ENCODE measurements around the gene OR13C5. TPM values are rescaled to one million over a fixed set of nuclear protein-coding genes. Genes with fewer than 3 reads are reported as not detected.
"Not testable (repeated sequence)": the region's sequence is repeated elsewhere in the genome, so short reads cannot be mapped to it uniquely, and the experiment has no call there.

Gene OR13C5
- total RNA-seq (not detected), polyA plus RNA-seq (ENCODE audit: insufficient read length in 2 of 2) (not detected)
- long read RNA-seq, donor 1, result 0 reads
- long read RNA-seq, donor 2, result 0 reads
- long read RNA-seq, donor 3, result 0 reads
- long read RNA-seq, donor 4, result 0 reads

- H3K4me3 ChIP-seq (ENCODE audit: low read depth, low read length); H3K27me3 ChIP-seq (ENCODE audit: control insufficient read depth, insufficient read depth, low read length); H3K36me3 ChIP-seq (ENCODE audit: control insufficient read depth, insufficient read depth, low read length); H3K27ac ChIP-seq (ENCODE audit: low read depth, low read length); H3K9me3 ChIP-seq (ENCODE audit: control insufficient read depth, insufficient read depth, low read length); DNase-seq (ENCODE audit: low read depth in 4 of 6, low spot score in 6 of 6); H3K4me1 ChIP-seq (ENCODE audit: control insufficient read depth, insufficient read depth, low read length): not testable (repeated sequence)
These were observed at the start of gene OR13C5 for GRCh38 chr9:104599313-104599712. OR13C5 (minus strand) TSS chr9:104599413; CDS start chr9:104599413, 0 bp downstream.

GRCh38 chr9:104635456-104635855, 36.2 kb upstream of the OR13C5 start:
- Histone ChIP-seq H3K4me1 (ENCODE audit: control insufficient read depth, insufficient read depth, low read length) (no peaks in the 10 kb centered on the region), H3K9me3 (ENCODE audit: control insufficient read depth, insufficient read depth, low read length) (peaks cover 3% of the 10 kb centered on the region), H3K4me3 (ENCODE audit: low read depth, low read length) (no peak overlapping the region), H3K36me3 (ENCODE audit: control insufficient read depth, insufficient read depth, low read length) (no peaks in the 10 kb centered on the region), H3K27ac (ENCODE audit: low read depth, low read length) (no peak overlapping the region), H3K27me3 (ENCODE audit: control insufficient read depth, insufficient read depth, low read length) (no peaks in the 10 kb centered on the region)
- peak in 1 of 6 donors; percentile 8 for DNase-seq (ENCODE audit: low read depth in 4 of 6, low spot score in 6 of 6)

GRCh38 chr9:104633976-104634520, 34.8 kb upstream of the OR13C5 start:
- H3K4me3 ChIP-seq (ENCODE audit: low read depth, low read length), result no peak overlapping the region
- H3K4me1 ChIP-seq (ENCODE audit: control insufficient read depth, insufficient read depth, low read length), result no peaks in the 10 kb centered on the region
- no peak for DNase-seq (ENCODE audit: low read depth in 4 of 6, low spot score in 6 of 6)
- H3K27me3 ChIP-seq (ENCODE audit: control insufficient read depth, insufficient read depth, low read length), result no peaks in the 10 kb centered on the region
- H3K9me3 ChIP-seq (ENCODE audit: control insufficient read depth, insufficient read depth, low read length), result peaks cover 3% of the 10 kb centered on the region
- H3K36me3 ChIP-seq (ENCODE audit: control insufficient read depth, insufficient read depth, low read length), result no peaks in the 10 kb centered on the region
- no peak overlapping the region for H3K27ac ChIP-seq (ENCODE audit: low read depth, low read length)
- WGBS (ENCODE audit: insufficient coverage), result 95% methylated on average over 28 of the region's 30 CpGs

- not testable (repeated sequence) for H3K4me3 ChIP-seq (ENCODE audit: low read depth, low read length); H3K27ac ChIP-seq (ENCODE audit: low read depth, low read length); H3K27me3 ChIP-seq (ENCODE audit: control insufficient read depth, insufficient read depth, low read length); H3K36me3 ChIP-seq (ENCODE audit: control insufficient read depth, insufficient read depth, low read length); H3K9me3 ChIP-seq (ENCODE audit: control insufficient read depth, insufficient read depth, low read length); DNase-seq (ENCODE audit: low read depth in 4 of 6, low spot score in 6 of 6); H3K4me1 ChIP-seq (ENCODE audit: control insufficient read depth, insufficient read depth, low read length)
These were observed 26.8 kb upstream of the OR13C5 start for GRCh38 chr9:104625964-104626363.

GRCh38 chr9:104618104-104618503, 18.9 kb upstream of the OR13C5 start, which contains the start of gene OR13C9:
OR13C9 (minus strand) TSS chr9:104618204; CDS start chr9:104618204, 0 bp downstream.
- Histone ChIP-seq H3K4me1 (ENCODE audit: control insufficient read depth, insufficient read depth, low read length) (no peaks in the 10 kb centered on the region), H3K4me3 (ENCODE audit: low read depth, low read length) (no peak within 1 kb of the TSS), H3K27ac (ENCODE audit: low read depth, low read length) (no peak within 1 kb of the TSS), H3K27me3 (ENCODE audit: control insufficient read depth, insufficient read depth, low read length) (no peaks in the 10 kb centered on the region), H3K9me3 (ENCODE audit: control insufficient read depth, insufficient read depth, low read length) (peaks cover 2% of the 10 kb centered on the region), H3K36me3 (ENCODE audit: control insufficient read depth, insufficient read depth, low read length) (no peaks in the 10 kb centered on the region)
- WGBS (ENCODE audit: insufficient coverage), result no CpG with 5 or more reads among the region's 2 CpGs
- no peak for DNase-seq (ENCODE audit: low read depth in 4 of 6, low spot score in 6 of 6)

GRCh38 chr9:104617418-104617817, 18.2 kb upstream of the OR13C5 start:
- Histone ChIP-seq H3K4me1 (ENCODE audit: control insufficient read depth, insufficient read depth, low read length) (no peaks in the 10 kb centered on the region), H3K9me3 (ENCODE audit: control insufficient read depth, insufficient read depth, low read length) (peaks cover 2% of the 10 kb centered on the region), H3K27me3 (ENCODE audit: control insufficient read depth, insufficient read depth, low read length) (no peaks in the 10 kb centered on the region), H3K4me3 (ENCODE audit: low read depth, low read length) (no peak overlapping the region), H3K36me3 (ENCODE audit: control insufficient read depth, insufficient read depth, low read length) (no peaks in the 10 kb centered on the region), H3K27ac (ENCODE audit: low read depth, low read length) (no peak overlapping the region)
- DNase-seq (ENCODE audit: low read depth in 4 of 6, low spot score in 6 of 6), result no peak

- H3K27me3 ChIP-seq (ENCODE audit: control insufficient read depth, insufficient read depth, low read length), result no peaks in the 10 kb centered on the region
- H3K4me1 ChIP-seq (ENCODE audit: control insufficient read depth, insufficient read depth, low read length), result no peaks in the 10 kb centered on the region
- H3K36me3 ChIP-seq (ENCODE audit: control insufficient read depth, insufficient read depth, low read length), result no peaks in the 10 kb centered on the region
- no peak overlapping the region for H3K27ac ChIP-seq (ENCODE audit: low read depth, low read length)
- no CpG with 5 or more reads among the region's 2 CpGs for WGBS (ENCODE audit: insufficient coverage)
- DNase-seq (ENCODE audit: low read depth in 4 of 6, low spot score in 6 of 6), result no peak
- peaks cover 2% of the 10 kb centered on the region for H3K9me3 ChIP-seq (ENCODE audit: control insufficient read depth, insufficient read depth, low read length)
- no peak overlapping the region for H3K4me3 ChIP-seq (ENCODE audit: low read depth, low read length)
These were observed 12.0 kb upstream of the OR13C5 start for GRCh38 chr9:104611213-104611612.

GRCh38 chr9:104608336-104608735, 9.1 kb upstream of the OR13C5 start:
- Histone ChIP-seq H3K36me3 (ENCODE audit: control insufficient read depth, insufficient read depth, low read length) (no peaks in the 10 kb centered on the region), H3K4me1 (ENCODE audit: control insufficient read depth, insufficient read depth, low read length) (no peaks in the 10 kb centered on the region), H3K9me3 (ENCODE audit: control insufficient read depth, insufficient read depth, low read length) (no peaks in the 10 kb centered on the region), H3K27me3 (ENCODE audit: control insufficient read depth, insufficient read depth, low read length) (no peaks in the 10 kb centered on the region), H3K27ac (ENCODE audit: low read depth, low read length) (no peak overlapping the region), H3K4me3 (ENCODE audit: low read depth, low read length) (no peak overlapping the region)
- no peak for DNase-seq (ENCODE audit: low read depth in 4 of 6, low spot score in 6 of 6)
- WGBS (ENCODE audit: insufficient coverage), result no CpG with 5 or more reads among the region's 1 CpG

- Histone ChIP-seq H3K9me3 (ENCODE audit: control insufficient read depth, insufficient read depth, low read length) (no peaks in the 10 kb centered on the region), H3K4me1 (ENCODE audit: control insufficient read depth, insufficient read depth, low read length) (no peaks in the 10 kb centered on the region), H3K27me3 (ENCODE audit: control insufficient read depth, insufficient read depth, low read length) (no peaks in the 10 kb centered on the region), H3K4me3 (ENCODE audit: low read depth, low read length) (no peak overlapping the region), H3K27ac (ENCODE audit: low read depth, low read length) (no peak overlapping the region), H3K36me3 (ENCODE audit: control insufficient read depth, insufficient read depth, low read length) (no peaks in the 10 kb centered on the region)
- DNase-seq (ENCODE audit: low read depth in 4 of 6, low spot score in 6 of 6), result peak in 2 of 6 donors; percentile 21 to 43
- WGBS (ENCODE audit: insufficient coverage), result no CpG with 5 or more reads among the region's 2 CpGs
These were observed 6.9 kb upstream of the OR13C5 start for GRCh38 chr9:104606152-104606551.

- H3K9me3 ChIP-seq (ENCODE audit: control insufficient read depth, insufficient read depth, low read length); H3K4me1 ChIP-seq (ENCODE audit: control insufficient read depth, insufficient read depth, low read length); H3K4me3 ChIP-seq (ENCODE audit: low read depth, low read length); H3K27ac ChIP-seq (ENCODE audit: low read depth, low read length); DNase-seq (ENCODE audit: low read depth in 4 of 6, low spot score in 6 of 6); H3K27me3 ChIP-seq (ENCODE audit: control insufficient read depth, insufficient read depth, low read length); H3K36me3 ChIP-seq (ENCODE audit: control insufficient read depth, insufficient read depth, low read length): not testable (repeated sequence)
- no CpG with 5 or more reads among the region's 1 CpG for WGBS (ENCODE audit: insufficient coverage)
These were observed 6.3 kb upstream of the OR13C5 start, which contains the start of gene OR13C2 for GRCh38 chr9:104605527-104605926. OR13C2 (minus strand) TSS chr9:104605627; CDS start chr9:104605627, 0 bp downstream.
